Neural cell (in vitro differentiated cells): ENCODE data around the gene CPB2. TPM values are rescaled to one million over a fixed set of nuclear protein-coding genes. Genes with fewer than 3 reads are reported as not detected.

Experiments used
- H2AFZ ChIP-seq: fragments of 200-600, 300-800 bp; sonication (generic), shearing (Covaris generic); 2 replicates; pipeline ENCODE4 v1.6.0; 2014; ENCODE audit warnings: low read depth, mild to moderate bottlenecking, antibody characterized with exemption, low read length, moderate library complexity
- H3F3A ChIP-seq: fragments of 200-600 bp; shearing (Covaris generic); 2 replicates; pipeline ENCODE4 v1.6.1; 2016; ENCODE audit warnings: mild to moderate bottlenecking, moderate library complexity, mixed read lengths, antibody characterized with exemption, low read length; ENCODE audit not compliant: insufficient read depth, poor library complexity, severe bottlenecking
- H3K27ac ChIP-seq: fragments of 200-600, 300-800 bp; sonication (generic), shearing (Covaris generic); 2 replicates; pipeline ENCODE4 v1.5.1; 2014; ENCODE audit warnings: mild to moderate bottlenecking, low read length, moderate library complexity
- H3K27me3 ChIP-seq: fragments of 300-800, 200-600 bp; sonication (generic), shearing (Covaris generic); 2 replicates; pipeline ENCODE4 v1.6.0; 2014; ENCODE audit warnings: mild to moderate bottlenecking, low read depth, low read length, moderate library complexity; ENCODE audit not compliant: insufficient read depth
- H3K36me3 ChIP-seq: fragments of 300-800, 200-600 bp; sonication (generic), shearing (Covaris generic); 2 replicates; pipeline ENCODE4 v1.5.1; 2014; ENCODE audit warnings: mild to moderate bottlenecking, antibody characterized with exemption, low read length, moderate library complexity; ENCODE audit not compliant: insufficient read depth
- H3K4me2 ChIP-seq: fragments of 300-800, 200-600 bp; sonication (generic), shearing (Covaris generic); 2 replicates; pipeline ENCODE4 v1.6.0; 2014; ENCODE audit warnings: mild to moderate bottlenecking, low read length
- H3K4me3 ChIP-seq: fragments of 300-800, 200-600 bp; sonication (generic), shearing (Covaris generic); 2 replicates; pipeline ENCODE4 v1.5.1; 2014; ENCODE audit warnings: mild to moderate bottlenecking, low read length, moderate library complexity
- H3K79me2 ChIP-seq: fragments of 200-600 bp; shearing (Covaris generic); replicated peaks from 2 replicates; pipeline ENCODE4 v1.6.0; 2014; ENCODE audit warnings: mild to moderate bottlenecking, low read length, moderate library complexity; ENCODE audit not compliant: insufficient read depth
- H3K9ac ChIP-seq: fragments of 300-800, 200-600 bp; sonication (generic), shearing (Covaris generic); 2 replicates; pipeline ENCODE4 v1.6.1; 2016; ENCODE audit warnings: mild to moderate bottlenecking, low read length, mixed read lengths
- H3K9me2 ChIP-seq: fragments of 200-600 bp; shearing (Covaris generic); 2 replicates; pipeline ENCODE4 v1.6.1; 2016; ENCODE audit warnings: mild to moderate bottlenecking, low read length, mixed read lengths; ENCODE audit not compliant: insufficient read depth
- H3K9me3 ChIP-seq: fragments of 200-600, 300-800 bp; sonication (generic), shearing (Covaris generic); 2 replicates; pipeline ENCODE4 v1.6.1; 2016; ENCODE audit warnings: mild to moderate bottlenecking, mixed run types, low read length, moderate library complexity, mixed read lengths
- H4K20me1 ChIP-seq: fragments of 200-600 bp; shearing (Covaris generic); 2 replicates; pipeline ENCODE4 v1.6.1; 2016; ENCODE audit warnings: mild to moderate bottlenecking, mixed run types; ENCODE audit not compliant: insufficient read depth
- CTCF ChIP-seq: fragments of 450-650 bp; IDR thresholded peaks from 2 replicates; pipeline ENCODE4 v1.5.1; 2014; ENCODE audit warnings: antibody characterized with exemption, mild to moderate bottlenecking, moderate library complexity; ENCODE audit not compliant: poor library complexity, severe bottlenecking
- EP300 ChIP-seq: fragments of 450-650 bp; conservative IDR thresholded peaks from 2 replicates; pipeline ENCODE4 v1.6.1; 2014; ENCODE audit warnings: antibody characterized with exemption, mild to moderate bottlenecking, moderate library complexity; ENCODE audit not compliant: poor library complexity, severe bottlenecking
- EZH2 ChIP-seq: fragments of 200-600, 300-800 bp; shearing (Covaris generic), sonication (generic); IDR thresholded peaks from 2 replicates; pipeline ENCODE4 v1.6.1; 2014; ENCODE audit warnings: antibody characterized with exemption, low read length, borderline replicate concordance, mild to moderate bottlenecking; ENCODE audit not compliant: insufficient read depth, poor library complexity, severe bottlenecking
- MXI1 ChIP-seq: fragments of 450-650 bp; conservative IDR thresholded peaks from 2 replicates; pipeline ENCODE4 v1.6.1; 2014; ENCODE audit warnings: antibody characterized with exemption, mild to moderate bottlenecking; ENCODE audit not compliant: poor library complexity, severe bottlenecking
- POLR2AphosphoS5 ChIP-seq: IDR thresholded peaks from 2 replicates; pipeline ENCODE4 v1.6.1; 2012
- RAD21 ChIP-seq: fragments of 450-650 bp; conservative IDR thresholded peaks from 2 replicates; pipeline ENCODE4 v1.6.1; 2014; ENCODE audit warnings: antibody characterized with exemption, mild to moderate bottlenecking, moderate library complexity
- SMC3 ChIP-seq: fragments of 450-650 bp; conservative IDR thresholded peaks from 2 replicates; pipeline ENCODE4 v1.6.1; 2014; ENCODE audit warnings: antibody characterized with exemption, mild to moderate bottlenecking, moderate library complexity; ENCODE audit not compliant: poor library complexity
- TAF1 ChIP-seq: IDR thresholded peaks from 2 replicates; pipeline ENCODE4 v1.6.1; 2012; ENCODE audit warnings: low read depth
- polyA plus RNA-seq: library from polyadenylated mRNA; depleted of rRNA; stranded (reverse); fragments of >200 nt; gene quantifications from 2 replicates; pipeline ENCODE4 v1.2.3, GENCODE V29; 2014
- TF ChIP-seq, protein P1 (sequence below): IDR thresholded peaks from 2 replicates; pipeline ENCODE4 v1.6.1; 2012; ENCODE audit warnings: borderline replicate concordance

The CPB2 gene
- polyA plus RNA-seq, 1 donor from 2014 or later = not detected

GRCh38 chr13:46075811-46076210 is 29.0 kb downstream of the CPB2 start:
- TF ChIP-seq POLR2AphosphoS5 (no peak), TAF1 (no peak), EP300 (no peak), EZH2 (no peak), CTCF (no peak), MXI1 (no peak), SMC3 (no peak), RAD21 (no peak)
- TF ChIP-seq, protein P1, sequence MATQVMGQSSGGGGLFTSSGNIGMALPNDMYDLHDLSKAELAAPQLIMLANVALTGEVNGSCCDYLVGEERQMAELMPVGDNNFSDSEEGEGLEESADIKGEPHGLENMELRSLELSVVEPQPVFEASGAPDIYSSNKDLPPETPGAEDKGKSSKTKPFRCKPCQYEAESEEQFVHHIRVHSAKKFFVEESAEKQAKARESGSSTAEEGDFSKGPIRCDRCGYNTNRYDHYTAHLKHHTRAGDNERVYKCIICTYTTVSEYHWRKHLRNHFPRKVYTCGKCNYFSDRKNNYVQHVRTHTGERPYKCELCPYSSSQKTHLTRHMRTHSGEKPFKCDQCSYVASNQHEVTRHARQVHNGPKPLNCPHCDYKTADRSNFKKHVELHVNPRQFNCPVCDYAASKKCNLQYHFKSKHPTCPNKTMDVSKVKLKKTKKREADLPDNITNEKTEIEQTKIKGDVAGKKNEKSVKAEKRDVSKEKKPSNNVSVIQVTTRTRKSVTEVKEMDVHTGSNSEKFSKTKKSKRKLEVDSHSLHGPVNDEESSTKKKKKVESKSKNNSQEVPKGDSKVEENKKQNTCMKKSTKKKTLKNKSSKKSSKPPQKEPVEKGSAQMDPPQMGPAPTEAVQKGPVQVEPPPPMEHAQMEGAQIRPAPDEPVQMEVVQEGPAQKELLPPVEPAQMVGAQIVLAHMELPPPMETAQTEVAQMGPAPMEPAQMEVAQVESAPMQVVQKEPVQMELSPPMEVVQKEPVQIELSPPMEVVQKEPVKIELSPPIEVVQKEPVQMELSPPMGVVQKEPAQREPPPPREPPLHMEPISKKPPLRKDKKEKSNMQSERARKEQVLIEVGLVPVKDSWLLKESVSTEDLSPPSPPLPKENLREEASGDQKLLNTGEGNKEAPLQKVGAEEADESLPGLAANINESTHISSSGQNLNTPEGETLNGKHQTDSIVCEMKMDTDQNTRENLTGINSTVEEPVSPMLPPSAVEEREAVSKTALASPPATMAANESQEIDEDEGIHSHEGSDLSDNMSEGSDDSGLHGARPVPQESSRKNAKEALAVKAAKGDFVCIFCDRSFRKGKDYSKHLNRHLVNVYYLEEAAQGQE = no peak
- H3K27me3 ChIP-seq = no peaks in the 10 kb centered on the region

DNA sequence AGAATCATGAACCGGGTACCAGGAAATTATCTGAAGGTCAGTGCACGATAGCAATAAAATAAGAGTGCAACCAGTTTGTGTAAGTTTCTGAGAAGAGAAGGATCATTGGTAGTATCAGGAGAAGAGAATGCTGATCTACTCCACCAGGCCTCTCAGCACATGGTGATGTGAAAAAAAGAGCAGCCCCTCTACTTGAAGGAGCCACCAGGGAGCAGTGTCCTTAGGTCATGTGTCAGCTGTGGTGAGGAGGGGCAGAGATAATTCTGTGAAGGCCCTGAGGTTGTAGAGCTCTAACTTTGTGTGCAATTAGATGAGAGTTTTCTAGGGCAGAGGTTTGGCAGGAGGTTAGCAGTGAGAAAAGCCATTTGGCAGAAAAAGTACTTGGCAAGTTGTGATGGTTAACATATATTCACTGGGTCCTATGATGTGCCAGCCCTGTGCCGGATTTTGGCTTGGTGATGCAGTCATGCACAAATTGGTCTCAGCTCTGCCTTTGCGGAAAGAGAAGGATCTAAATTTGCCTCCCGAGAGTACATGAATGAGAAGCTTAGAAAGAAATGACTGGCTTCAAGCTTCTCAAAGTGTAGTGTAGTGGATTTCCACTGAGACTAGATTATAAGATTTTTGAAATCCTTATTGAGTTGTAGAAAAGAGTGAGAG is 33.1 kb downstream of the CPB2 start:
- Histone ChIP-seq H3F3A (no peaks in the 10 kb centered on the region), H3K9me2 (no peaks in the 10 kb centered on the region), H2AFZ (no peak overlapping the region), H3K9me3 (no peaks in the 10 kb centered on the region), H4K20me1 (no peaks in the 10 kb centered on the region), H3K27me3 (no peaks in the 10 kb centered on the region), H3K4me2 (no peak overlapping the region), H3K27ac (no peak overlapping the region), H3K36me3 (no peaks in the 10 kb centered on the region), H3K4me3 (no peak overlapping the region), H3K9ac (no peak overlapping the region), H3K79me2 (no peaks in the 10 kb centered on the region)
- no peak for TF ChIP-seq TAF1

More at GRCh38 chr13:46075811-46076210, 29.0 kb downstream of the CPB2 start:
- Histone ChIP-seq H3K4me3 (no peak overlapping the region), H3F3A (no peaks in the 10 kb centered on the region), H4K20me1 (no peaks in the 10 kb centered on the region), H3K79me2 (no peaks in the 10 kb centered on the region), H3K9me2 (no peaks in the 10 kb centered on the region), H3K9me3 (no peaks in the 10 kb centered on the region), H3K36me3 (no peaks in the 10 kb centered on the region), H3K27ac (no peak overlapping the region), H3K4me2 (no peak overlapping the region), H3K9ac (no peak overlapping the region), H2AFZ (no peak overlapping the region)

GRCh38 chr13:46063292-46063691 is 41.5 kb downstream of the CPB2 start:
- no peak for TF ChIP-seq CTCF
- no peak for TF ChIP-seq POLR2AphosphoS5
- TF ChIP-seq MXI1 = no peak
- TF ChIP-seq EZH2 = no peak
- TF ChIP-seq RAD21 = no peak
- no peak for TF ChIP-seq SMC3
- TF ChIP-seq TAF1 = no peak
- TF ChIP-seq, protein P1 = no peak
- no peak for TF ChIP-seq EP300
- Histone ChIP-seq H3K79me2 (no peaks in the 10 kb centered on the region), H2AFZ (no peak overlapping the region), H3K27me3 (no peaks in the 10 kb centered on the region), H3K27ac (no peak overlapping the region), H3K4me2 (no peak overlapping the region), H3F3A (no peaks in the 10 kb centered on the region), H4K20me1 (no peaks in the 10 kb centered on the region), H3K36me3 (no peaks in the 10 kb centered on the region), H3K9me3 (no peaks in the 10 kb centered on the region), H3K9me2 (no peaks in the 10 kb centered on the region), H3K9ac (no peak overlapping the region), H3K4me3 (no peak overlapping the region)
